Urinary bladder (tissue), 4 donors: ENCODE data around the gene CFAP58. TPM values are rescaled to one million over a fixed set of nuclear protein-coding genes. Genes with fewer than 3 reads are reported as not detected.
A peak's percentile ranks its signal among the peaks of the same experiment; 100 is the strongest.

Experiments
- DNase-seq: peaks from one replicate; pipeline ENCODE4 v3.0.0-alpha.2; 2015; ENCODE audit errors: extremely low spot score
- H3K27ac ChIP-seq: one replicate; pipeline ENCODE4 v1.5.1; 2013; ENCODE audit warnings: low read depth, mild to moderate bottlenecking, moderate library complexity
- H3K36me3 ChIP-seq: one replicate; pipeline ENCODE4 v1.6.1; 2013; ENCODE audit warnings: mild to moderate bottlenecking, moderate library complexity; ENCODE audit not compliant: insufficient read depth
- H3K4me1 ChIP-seq: one replicate; pipeline ENCODE4 v1.6.1; 2013; ENCODE audit warnings: mild to moderate bottlenecking, moderate library complexity; ENCODE audit not compliant: insufficient read depth
- H3K4me3 ChIP-seq: one replicate; pipeline ENCODE4 v1.5.1; 2013; ENCODE audit warnings: low read depth, low read length
- whole genome bisulfite sequencing: extraction: QIAGEN DNeasy Blood & Tissue Kit; methylation state at CpG from one replicate; pipeline ENCODE4 v1.1.7; 2013; 5-methylcytosine and 5-hydroxymethylcytosine counted together
- polyA plus RNA-seq: library from polyadenylated mRNA; stranded (reverse); fragments of 200-250 nt; gene quantifications from one replicate; pipeline ENCODE4 v1.2.3, GENCODE V29; 2013
- total RNA-seq: library from RNA; depleted of rRNA; stranded (reverse); fragments of >200 nt; gene quantifications from one replicate; pipeline ENCODE4 v1.2.3, GENCODE V29; 2014
- donor health status: healthy with polysubstance abuse.
- donor health status: healthy.

The CFAP58 gene
- total and polyA plus RNA-seq, 2 donors = 0.34 to 0.69 TPM

- no peak for DNase-seq
- 88% methylated on average over 13 of the region's 13 CpGs for WGBS
- no peak overlapping the region for H3K27ac ChIP-seq
- no peaks in the 10 kb centered on the region for H3K36me3 ChIP-seq
- no peak overlapping the region for H3K4me3 ChIP-seq
- no peaks in the 10 kb centered on the region for H3K4me1 ChIP-seq
These were observed 18.5 kb upstream of the CFAP58 start for GRCh38 chr10:104334965-104335650.

- Histone ChIP-seq H3K27ac (peak overlapping the region; percentile 18), H3K4me1 (no peaks in the 10 kb centered on the region), H3K4me3 (peak overlapping the region; percentile 85), H3K36me3 (no peaks in the 10 kb centered on the region)
- no peak for DNase-seq
- 7% methylated on average over 12 of the region's 12 CpGs for WGBS
These were observed 16.7 kb upstream of the CFAP58 start for GRCh38 chr10:104336821-104337467.

DNA sequence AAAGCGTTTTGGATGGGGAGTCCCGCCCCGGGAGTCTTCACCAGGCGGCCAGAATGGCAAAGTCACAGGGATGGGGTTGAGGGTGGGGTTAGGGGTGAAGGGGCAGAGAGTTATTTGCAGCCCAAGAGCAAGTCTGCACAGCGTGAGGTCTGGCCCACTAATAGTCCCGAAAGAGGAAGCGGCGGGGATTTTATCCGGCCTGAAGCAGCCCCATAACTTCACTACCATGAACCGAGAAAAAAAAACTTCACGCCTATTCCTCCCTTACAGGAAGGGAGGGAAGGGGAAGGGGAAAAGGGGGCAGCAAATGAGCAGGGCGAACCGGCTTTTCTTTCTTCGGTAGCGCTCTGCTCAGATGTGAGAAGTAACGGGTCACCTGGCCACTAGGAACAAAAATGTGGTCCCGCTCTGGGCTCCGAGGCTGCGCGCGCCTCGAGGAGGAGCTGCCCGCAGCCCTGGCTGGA, 16.1 kb upstream of the CFAP58 start:
- peak overlapping the region; percentile 85 for H3K4me3 ChIP-seq
- no peaks in the 10 kb centered on the region for H3K4me1 ChIP-seq
- no peaks in the 10 kb centered on the region for H3K36me3 ChIP-seq
- peak overlapping the region; percentile 89 for H3K27ac ChIP-seq
- WGBS = under 1% methylated on average over 23 of the region's 23 CpGs
- DNase-seq = no peak

- H3K4me3 ChIP-seq = peak within 1 kb of the TSS; percentile 85
- no peaks in the 10 kb centered on the region for H3K4me1 ChIP-seq
- peak; percentile 77 for DNase-seq
- WGBS = under 1% methylated on average over 70 of the region's 70 CpGs
- peak within 1 kb of the TSS; percentile 89 for H3K27ac ChIP-seq
- H3K36me3 ChIP-seq = no peaks in the 10 kb centered on the region
These were observed 15.5 kb upstream of the CFAP58 start, which contains the start of gene ITPRIP for GRCh38 chr10:104337985-104338735. Gene ITPRIP (minus strand): TSS chr10:104338465. CDS start chr10:104316051, 22,414 bp downstream.

- no peak for DNase-seq
- WGBS = 8% methylated on average over 11 of the region's 11 CpGs
- no peaks in the 10 kb centered on the region for H3K4me1 ChIP-seq
These were observed 14.0 kb upstream of the CFAP58 start for GRCh38 chr10:104339469-104340110.

DNA sequence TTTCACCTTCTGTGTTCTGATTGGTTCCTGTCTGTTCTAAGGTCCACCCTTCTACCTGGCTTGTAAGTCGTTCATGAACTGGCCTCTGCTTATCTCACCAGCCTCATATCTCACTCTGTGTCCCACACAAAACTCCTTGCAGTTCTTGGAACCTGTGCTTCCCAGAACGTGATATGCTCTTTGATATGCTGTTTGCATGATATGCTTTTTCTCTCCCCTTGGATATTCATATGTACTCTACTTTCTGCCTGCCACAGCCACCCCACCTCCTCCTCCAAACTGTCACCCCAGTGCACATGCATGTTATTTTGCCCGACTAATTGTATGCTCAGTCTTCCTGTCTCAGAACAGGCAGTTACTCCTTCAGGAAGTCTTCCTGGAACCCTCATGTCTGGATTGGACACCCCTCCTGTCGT, 13.5 kb upstream of the CFAP58 start:
- no peaks in the 10 kb centered on the region for H3K36me3 ChIP-seq
- no peak for DNase-seq
- H3K4me3 ChIP-seq = no peak overlapping the region
- no peak overlapping the region for H3K27ac ChIP-seq
- no peaks in the 10 kb centered on the region for H3K4me1 ChIP-seq
- 22% methylated on average over 4 of the region's 4 CpGs for WGBS

More at GRCh38 chr10:104339469-104340110, 14.0 kb upstream of the CFAP58 start:
- no peaks in the 10 kb centered on the region for H3K36me3 ChIP-seq
- peak overlapping the region; percentile 85 for H3K4me3 ChIP-seq
- H3K27ac ChIP-seq = peak overlapping the region; percentile 70

GRCh38 chr10:104340641-104341040, 13.0 kb upstream of the CFAP58 start:
- no peak for DNase-seq
- 81% methylated on average over 4 of the region's 4 CpGs for WGBS
- no peaks in the 10 kb centered on the region for H3K36me3 ChIP-seq
- no peaks in the 10 kb centered on the region for H3K4me1 ChIP-seq
- no peak overlapping the region for H3K27ac ChIP-seq
- no peak overlapping the region for H3K4me3 ChIP-seq

- H3K27ac ChIP-seq = no peak overlapping the region
- DNase-seq = no peak
- WGBS = 62% methylated on average over 3 of the region's 3 CpGs
- no peak overlapping the region for H3K4me3 ChIP-seq
- no peaks in the 10 kb centered on the region for H3K36me3 ChIP-seq
- no peaks in the 10 kb centered on the region for H3K4me1 ChIP-seq
These were observed 10.7 kb upstream of the CFAP58 start for GRCh38 chr10:104342941-104343411.

DNA sequence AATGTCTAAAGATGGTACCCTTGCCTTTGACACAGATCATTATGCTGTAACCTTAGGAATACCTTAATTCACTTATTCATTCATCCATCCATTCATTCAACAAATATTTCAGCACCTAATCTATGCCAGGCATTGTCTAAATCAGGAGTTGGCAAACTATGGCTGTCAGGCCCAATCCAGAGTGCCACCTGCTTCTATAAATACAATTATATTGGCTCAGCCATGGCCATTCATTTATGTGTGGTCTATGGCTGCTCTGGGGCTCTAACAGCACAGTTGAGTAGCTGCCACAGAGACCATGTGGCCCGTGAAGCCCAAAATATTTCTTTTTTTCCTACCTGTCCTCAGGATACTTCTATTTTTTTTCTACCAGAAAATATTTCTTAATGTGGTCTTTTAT, 9.4 kb upstream of the CFAP58 start:
- Histone ChIP-seq H3K36me3 (no peaks in the 10 kb centered on the region), H3K4me3 (no peak overlapping the region), H3K27ac (no peak overlapping the region), H3K4me1 (no peaks in the 10 kb centered on the region)
- 86% methylated on average over 1 of the region's 1 CpG for WGBS
- no peak for DNase-seq

- Histone ChIP-seq H3K4me3 (no peak overlapping the region), H3K27ac (no peak overlapping the region), H3K4me1 (no peaks in the 10 kb centered on the region), H3K36me3 (no peaks in the 10 kb centered on the region)
- no peak for DNase-seq
These were observed 8.1 kb upstream of the CFAP58 start for GRCh38 chr10:104345515-104345914.

DNA sequence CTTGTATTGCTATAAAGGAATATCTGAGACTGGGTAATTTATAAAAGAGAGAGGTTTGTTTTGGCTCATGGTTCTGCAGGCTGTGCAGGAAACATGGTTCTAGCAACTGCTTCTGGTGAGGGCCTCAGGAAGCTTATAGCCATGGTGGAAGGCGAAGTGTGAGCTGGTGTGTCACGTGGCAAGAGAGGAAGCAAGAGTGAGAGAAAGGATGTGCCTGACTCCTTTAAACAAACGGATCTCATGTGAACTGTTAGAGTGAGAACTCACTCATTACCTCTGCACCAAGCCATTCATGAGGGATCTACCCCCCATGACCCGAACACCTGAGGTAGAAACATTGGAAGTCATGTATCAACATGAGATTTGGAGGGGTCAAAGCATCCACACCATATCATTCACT, 7.7 kb upstream of the CFAP58 start:
- 74% methylated on average over 4 of the region's 4 CpGs for WGBS
- no peak for DNase-seq
- no peak overlapping the region for H3K27ac ChIP-seq
- no peak overlapping the region for H3K4me3 ChIP-seq
- no peaks in the 10 kb centered on the region for H3K36me3 ChIP-seq
- no peaks in the 10 kb centered on the region for H3K4me1 ChIP-seq

GRCh38 chr10:104347295-104348045, 6.2 kb upstream of the CFAP58 start:
- H3K27ac ChIP-seq = no peak overlapping the region
- H3K4me3 ChIP-seq = no peak overlapping the region
- DNase-seq = no peak
- H3K4me1 ChIP-seq = no peaks in the 10 kb centered on the region
- H3K36me3 ChIP-seq = no peaks in the 10 kb centered on the region
- 80% methylated on average over 4 of the region's 4 CpGs for WGBS

DNA sequence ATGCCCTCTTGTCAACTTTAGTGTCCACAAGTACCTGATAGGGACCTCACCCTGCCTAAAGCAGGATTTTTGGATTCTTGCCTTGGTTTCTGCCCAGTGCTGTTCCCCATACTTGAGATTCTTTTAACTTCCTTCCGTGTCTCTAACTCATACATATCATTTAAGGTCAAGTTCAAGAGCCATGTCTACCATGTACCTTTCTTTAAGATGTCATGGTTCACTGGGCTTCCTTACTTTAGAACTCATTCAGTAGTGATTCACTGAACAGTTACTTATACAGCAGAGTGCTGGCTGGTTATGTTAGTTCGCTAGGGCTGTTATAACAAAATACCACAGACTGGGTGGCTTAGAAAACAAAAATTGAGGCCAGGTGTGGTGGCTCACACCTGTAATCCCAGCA, 5.0 kb upstream of the CFAP58 start:
- no peak overlapping the region for H3K27ac ChIP-seq
- H3K4me1 ChIP-seq = no peaks in the 10 kb centered on the region
- 83% methylated on average over 2 of the region's 2 CpGs for WGBS

More for the DNA sequence above, 5.0 kb upstream of the CFAP58 start:
- Histone ChIP-seq H3K36me3 (no peaks in the 10 kb centered on the region), H3K4me3 (no peak overlapping the region)
- DNase-seq = no peak
